ENCODE measurements around the gene MVB12A. TPM values are rescaled to one million over a fixed set of nuclear protein-coding genes. Genes with fewer than 3 reads are reported as not detected.
A peak's percentile ranks its signal among the peaks of the same experiment; 100 is the strongest.

MVB12A gene
- total and polyA plus RNA-seq, 9 of the 15 experiments (the other 6 are each of a cell fraction or from before 2014, with no cell fraction given): 1.2 to 46.2 (median 22.4) TPM

DNA sequence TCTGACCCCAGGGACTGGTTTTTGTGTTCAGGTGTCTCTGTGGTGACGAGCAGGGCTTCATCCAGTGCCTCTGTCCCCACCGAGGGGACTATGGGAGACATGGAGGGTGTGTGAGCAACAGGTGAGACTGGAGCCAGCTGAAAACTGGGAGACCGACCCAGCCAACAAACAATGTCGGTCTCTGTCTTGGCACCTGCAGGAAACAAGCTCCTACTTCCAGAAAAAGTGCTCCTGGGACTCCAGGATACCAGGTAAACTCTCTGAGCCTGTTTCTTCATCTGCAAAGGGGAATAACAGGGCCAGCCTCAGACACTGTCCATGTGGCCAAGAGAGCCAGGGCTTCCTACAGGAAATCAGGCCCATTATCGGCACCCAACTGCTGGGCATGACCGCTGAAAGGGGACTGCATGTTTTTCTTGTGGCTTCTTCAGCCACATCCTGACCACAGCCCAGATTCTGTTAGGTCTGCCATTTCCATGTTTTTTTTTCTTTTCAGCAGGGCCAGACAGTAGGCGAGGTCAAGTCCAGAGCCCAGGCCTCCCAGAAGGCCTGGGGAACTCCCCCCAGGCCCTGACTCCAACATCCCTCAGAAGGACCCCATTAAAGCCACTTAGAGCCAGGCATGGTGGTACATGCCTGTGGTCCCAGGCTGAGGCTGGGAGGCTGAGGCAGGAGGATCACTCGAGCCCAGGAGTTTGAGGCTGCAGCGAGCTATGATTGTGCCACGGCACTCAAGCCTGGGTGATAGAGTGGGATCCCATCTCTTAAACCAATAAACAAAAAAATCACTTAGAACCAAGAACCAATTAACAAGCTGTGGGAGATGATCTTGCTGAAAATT, 13.6 kb upstream of the MVB12A start (continued):
- peak; percentile 64; the same call in 1 of the 2 replicates for TF ChIP-seq DNMT1 (IDR thresholded peaks at IDR 0.05)
- no peak for TF ChIP-seq ZNF174 (CRISPR knock-in tag; IDR thresholded peaks at IDR 0.05)
- TF ChIP-seq, protein P1, sequence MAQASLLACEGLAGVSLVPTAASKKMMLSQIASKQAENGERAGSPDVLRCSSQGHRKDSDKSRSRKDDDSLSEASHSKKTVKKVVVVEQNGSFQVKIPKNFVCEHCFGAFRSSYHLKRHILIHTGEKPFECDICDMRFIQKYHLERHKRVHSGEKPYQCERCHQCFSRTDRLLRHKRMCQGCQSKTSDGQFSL (CRISPR knock-in tag; IDR thresholded peaks at IDR 0.05): no peak
- TF ChIP-seq, protein P1 (tag; IDR thresholded peaks at IDR 0.05): no peak
- TF ChIP-seq CHD4 (IDR thresholded peaks at IDR 0.05; ENCODE audit: insufficient read depth, insufficient replicate concordance, low read depth, low read length, poor library complexity, severe bottlenecking): no peak
- TF ChIP-seq NCOA2 (IDR thresholded peaks at IDR 0.05; ENCODE audit: partially characterized antibody in 2 of 2): no peak
- TF ChIP-seq SMARCB1 (IDR thresholded peaks at IDR 0.05; ENCODE audit: insufficient read length, low read depth): no peak
- TF ChIP-seq TCF3 (CRISPR knock-in tag; IDR thresholded peaks at IDR 0.05): peak; percentile 46
- 0 out of 2 replicates have a peak, but pooled peaks have one; percentile 23 for TF ChIP-seq KLF6 (CRISPR knock-in tag; IDR thresholded peaks at IDR 0.05; ENCODE audit: borderline replicate concordance)
- no peak for TF ChIP-seq CEBPB (tag; IDR thresholded peaks at IDR 0.05)
- no peak for TF ChIP-seq TAF7 (tag; IDR thresholded peaks at IDR 0.05)
- TF ChIP-seq GABPA (tag; conservative IDR thresholded peaks at IDR 0.05; ENCODE audit: low read depth): peak; percentile 32; the same call in 1 of the 2 replicates
- TF ChIP-seq, protein P2, sequence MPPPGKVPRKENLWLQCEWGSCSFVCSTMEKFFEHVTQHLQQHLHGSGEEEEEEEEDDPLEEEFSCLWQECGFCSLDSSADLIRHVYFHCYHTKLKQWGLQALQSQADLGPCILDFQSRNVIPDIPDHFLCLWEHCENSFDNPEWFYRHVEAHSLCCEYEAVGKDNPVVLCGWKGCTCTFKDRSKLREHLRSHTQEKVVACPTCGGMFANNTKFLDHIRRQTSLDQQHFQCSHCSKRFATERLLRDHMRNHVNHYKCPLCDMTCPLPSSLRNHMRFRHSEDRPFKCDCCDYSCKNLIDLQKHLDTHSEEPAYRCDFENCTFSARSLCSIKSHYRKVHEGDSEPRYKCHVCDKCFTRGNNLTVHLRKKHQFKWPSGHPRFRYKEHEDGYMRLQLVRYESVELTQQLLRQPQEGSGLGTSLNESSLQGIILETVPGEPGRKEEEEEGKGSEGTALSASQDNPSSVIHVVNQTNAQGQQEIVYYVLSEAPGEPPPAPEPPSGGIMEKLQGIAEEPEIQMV (tag; conservative IDR thresholded peaks at IDR 0.05; ENCODE audit: low read depth): no peak
- TF ChIP-seq MTA1 (IDR thresholded peaks at IDR 0.05; ENCODE audit: borderline replicate concordance): no peak
- no peak for TF ChIP-seq ZBTB8A (IDR thresholded peaks at IDR 0.05; ENCODE audit: partially characterized antibody)
- no peak for TF ChIP-seq RAD51 (IDR thresholded peaks at IDR 0.05; ENCODE audit: borderline replicate concordance, low read depth)
- TF ChIP-seq CEBPG (CRISPR knock-in tag; IDR thresholded peaks at IDR 0.05): no peak
- no peak for TF ChIP-seq CEBPG (tag; conservative IDR thresholded peaks at IDR 0.05 in 1 of 2, IDR thresholded peaks at IDR 0.05 in 1 of 2)
- TF ChIP-seq FOXK1 (CRISPR knock-in tag; IDR thresholded peaks at IDR 0.05; ENCODE audit: borderline replicate concordance): 0 out of 2 replicates have a peak, but pooled peaks have one; percentile 37
- TF ChIP-seq, protein P3, sequence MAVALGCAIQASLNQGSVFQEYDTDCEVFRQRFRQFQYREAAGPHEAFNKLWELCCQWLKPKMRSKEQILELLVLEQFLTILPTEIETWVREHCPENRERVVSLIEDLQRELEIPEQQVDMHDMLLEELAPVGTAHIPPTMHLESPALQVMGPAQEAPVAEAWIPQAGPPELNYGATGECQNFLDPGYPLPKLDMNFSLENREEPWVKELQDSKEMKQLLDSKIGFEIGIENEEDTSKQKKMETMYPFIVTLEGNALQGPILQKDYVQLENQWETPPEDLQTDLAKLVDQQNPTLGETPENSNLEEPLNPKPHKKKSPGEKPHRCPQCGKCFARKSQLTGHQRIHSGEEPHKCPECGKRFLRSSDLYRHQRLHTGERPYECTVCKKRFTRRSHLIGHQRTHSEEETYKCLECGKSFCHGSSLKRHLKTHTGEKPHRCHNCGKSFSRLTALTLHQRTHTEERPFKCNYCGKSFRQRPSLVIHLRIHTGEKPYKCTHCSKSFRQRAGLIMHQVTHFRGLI (CRISPR knock-in tag; IDR thresholded peaks at IDR 0.05): no peak
- no peak for TF ChIP-seq ZNF644 (tag; IDR thresholded peaks at IDR 0.05; ENCODE audit: low read depth)
- no peak for TF ChIP-seq CCAR2 (IDR thresholded peaks at IDR 0.05; ENCODE audit: low read depth, low read length)
